Stimulated activated CD8-positive, alpha-beta memory T cell treated with anti-CD3 and anti-CD28 coated beads, Interleukin-2, amount 100 ng/mL, for 48 hours (primary cell): ENCODE measurements around the gene CADM2.
"Not testable (repeated sequence)": the region's sequence is repeated elsewhere in the genome, so short reads cannot be mapped to it uniquely, and the experiment has no call there.

ENCODE experiments used
- DNase-seq, 2 donors: peaks; one replicate each; pipeline ENCODE4 v3.0.0-alpha.2; 2020; ENCODE audit warnings: low read depth in 2 of 2

Gene CADM2

GRCh38 chr3:85935171-85935570 lies 976.4 kb downstream of the CADM2 start:
- DNase-seq = no peak

- no peak for DNase-seq
Observed at GRCh38 chr3:85939074-85939482, 980.3 kb downstream of the CADM2 start.

- DNase-seq = no peak
Observed at GRCh38 chr3:85950435-85950834, 991.6 kb downstream of the CADM2 start.

- DNase-seq = no peak
Observed at GRCh38 chr3:85960793-85961192, 1002.0 kb downstream of the CADM2 start.

- DNase-seq = no peak
Observed at GRCh38 chr3:85977615-85978338, 1019.0 kb downstream of the CADM2 start.

- DNase-seq = no peak
Observed at GRCh38 chr3:85979034-85979433, 1020.2 kb downstream of the CADM2 start.

GRCh38 chr3:85989581-85989980 lies 1030.8 kb downstream of the CADM2 start:
- DNase-seq = not testable (repeated sequence)

GRCh38 chr3:86029590-86029989 lies 1070.8 kb downstream of the CADM2 start:
- DNase-seq = no peak

- no peak for DNase-seq
Observed at GRCh38 chr3:86037916-86038315, 1079.1 kb downstream of the CADM2 start.

- no peak for DNase-seq
Observed at GRCh38 chr3:86046436-86047136, 1087.8 kb downstream of the CADM2 start.

GRCh38 chr3:86047161-86047560 lies 1088.4 kb downstream of the CADM2 start:
- no peak for DNase-seq

- DNase-seq = no peak
Observed at GRCh38 chr3:86051058-86051457, 1092.3 kb downstream of the CADM2 start.

GRCh38 chr3:86056032-86056431 lies 1097.2 kb downstream of the CADM2 start:
- no peak for DNase-seq

GRCh38 chr3:86056962-86057361 lies 1098.2 kb downstream of the CADM2 start:
- DNase-seq = no peak

GRCh38 chr3:86073799-86074198 lies 1115.0 kb downstream of the CADM2 start:
- DNase-seq = no peak

GRCh38 chr3:86087160-86087871 lies 1128.5 kb downstream of the CADM2 start:
- no peak for DNase-seq

GRCh38 chr3:86104154-86104553 lies 1145.4 kb downstream of the CADM2 start:
- DNase-seq = no peak

- DNase-seq = no peak
Observed at GRCh38 chr3:86109434-86109833, 1150.6 kb downstream of the CADM2 start.
